Stimulated activated CD4-positive, alpha-beta T cell treated with anti-CD3 and anti-CD28 coated beads, Interleukin-2, amount 100 ng/mL, for 4 hours (primary cell): ENCODE results near the gene ERI3.

ENCODE experiments used
- DNase-seq: peaks from one replicate; pipeline ENCODE4 v3.0.0-alpha.2; 2020; ENCODE audit warnings: low read depth

The ERI3 gene

DNA sequence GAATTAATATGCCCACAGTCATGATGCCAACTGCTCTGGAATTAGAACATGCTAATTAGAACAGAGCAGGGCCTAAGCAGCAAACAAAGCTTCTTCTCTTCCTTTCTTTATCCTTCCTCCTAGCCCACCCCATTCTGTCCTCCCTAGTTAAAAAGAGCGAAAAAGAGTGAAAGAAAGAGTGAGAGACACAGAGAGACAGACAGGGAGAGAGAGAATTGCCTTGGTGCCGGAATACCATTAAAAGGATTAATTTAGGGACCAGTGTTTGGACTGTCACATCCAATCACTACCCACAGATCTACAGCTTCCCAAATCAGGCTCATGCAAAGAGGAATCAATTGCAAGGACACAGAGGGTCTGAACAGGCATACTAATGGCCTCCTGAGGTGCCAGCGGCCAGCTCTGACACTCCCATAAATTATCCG lies 7.0 kb downstream of the ERI3 start:
- DNase-seq = no peak

DNA sequence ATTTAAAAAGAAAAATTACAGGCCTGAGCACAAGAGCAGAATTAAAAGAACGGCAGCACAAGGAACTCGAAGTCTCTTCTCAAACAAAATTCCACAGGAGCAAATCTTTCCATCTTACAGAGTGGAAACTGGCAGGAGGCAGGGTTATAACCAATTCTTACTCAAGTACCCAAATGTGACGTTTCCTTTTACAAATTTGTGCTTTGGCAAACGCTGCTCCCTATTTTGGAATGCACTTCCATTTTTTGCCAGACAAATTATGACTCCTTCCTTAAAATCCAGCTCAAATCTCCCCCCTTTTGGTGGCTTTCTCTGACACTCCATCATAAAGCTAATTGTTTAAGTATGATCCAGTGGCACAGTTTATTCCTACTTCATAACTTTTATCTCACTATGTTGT lies 7.8 kb downstream of the ERI3 start:
- no peak for DNase-seq

DNA sequence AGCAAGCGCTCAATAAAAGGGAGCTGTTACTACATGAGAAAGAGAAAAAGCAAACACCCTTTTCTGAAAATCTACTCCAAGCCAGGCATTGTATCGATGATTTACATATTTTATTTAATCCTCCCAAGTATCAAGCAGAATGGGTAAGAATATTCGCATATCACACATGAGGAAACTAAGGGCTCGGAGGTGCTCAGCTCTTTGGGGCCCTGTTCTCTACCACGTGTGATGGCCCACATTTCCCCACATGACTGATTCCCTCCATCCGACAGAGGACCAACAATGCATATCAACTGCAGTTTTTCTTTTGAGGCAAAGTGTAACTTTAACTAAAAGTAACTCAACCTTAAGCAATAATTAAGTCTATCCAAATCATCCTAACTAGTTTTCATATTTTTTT lies 8.2 kb downstream of the ERI3 start:
- DNase-seq = no peak

- no peak for DNase-seq
Measured at GRCh38 chr1:44346184-44346583, 8.9 kb downstream of the ERI3 start.

GRCh38 chr1:44345187-44345775 lies 9.8 kb downstream of the ERI3 start:
- no peak for DNase-seq

DNA sequence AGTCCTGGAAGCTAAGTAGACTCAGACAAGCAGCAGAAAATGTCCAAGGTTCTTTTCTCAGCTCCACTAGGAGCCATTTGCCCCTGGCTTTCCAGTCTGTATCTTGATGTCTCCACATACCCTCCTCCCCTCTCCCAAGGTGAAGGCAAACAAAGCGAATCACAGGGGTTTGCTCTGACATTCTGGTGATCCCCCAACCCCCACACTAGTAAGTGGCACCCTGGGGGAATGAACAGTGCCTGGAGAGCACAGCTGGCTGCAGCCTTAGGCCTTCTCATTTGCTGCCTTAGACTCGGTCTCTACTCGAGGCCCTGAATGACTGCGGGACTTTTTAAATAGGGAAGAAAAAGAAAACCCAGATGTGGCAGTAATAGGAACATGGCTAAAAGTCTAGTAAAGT lies 15.3 kb downstream of the ERI3 start:
- no peak for DNase-seq

DNA sequence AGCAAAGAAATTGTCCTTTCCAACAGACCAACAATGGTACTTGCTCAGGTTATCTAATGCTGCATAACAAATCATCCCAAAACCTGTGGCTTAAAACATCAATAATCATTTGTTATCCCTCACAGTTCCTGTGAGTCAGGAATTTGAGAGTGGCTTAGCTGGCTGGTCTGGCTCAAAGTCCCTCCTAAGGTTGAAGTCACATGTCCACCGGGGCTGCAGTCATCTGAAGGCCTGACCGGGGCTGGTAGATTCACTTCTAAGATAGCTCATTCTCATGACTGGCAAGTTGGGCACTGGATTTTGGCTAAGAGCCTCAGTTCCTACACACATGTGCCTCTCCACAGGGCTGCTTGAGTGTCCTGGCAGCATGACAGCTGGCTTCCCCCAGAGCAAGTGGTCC lies 16.9 kb downstream of the ERI3 start:
- DNase-seq = no peak

DNA sequence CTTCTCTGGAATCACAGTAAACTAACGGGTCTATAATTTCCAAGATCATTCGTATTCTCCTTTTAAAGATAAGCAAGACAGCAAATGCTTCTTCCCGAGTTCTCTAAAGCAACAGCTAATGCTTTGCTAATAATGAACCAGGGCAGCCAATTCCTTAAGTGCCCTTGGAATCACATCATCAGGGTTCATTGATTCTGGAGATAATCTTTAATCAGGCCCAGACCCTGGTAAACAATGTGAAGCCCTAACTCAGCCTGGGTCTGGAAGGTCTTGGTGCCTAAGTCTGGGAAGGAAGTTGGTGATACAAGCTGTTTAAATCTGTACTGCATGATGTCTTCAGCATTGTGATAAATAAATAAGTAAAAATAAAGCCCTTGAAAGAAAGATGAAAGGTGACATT lies 18.4 kb downstream of the ERI3 start:
- no peak for DNase-seq

GRCh38 chr1:44334968-44335367 lies 20.1 kb downstream of the ERI3 start:
- DNase-seq = no peak

- DNase-seq = no peak
Measured at GRCh38 chr1:44333376-44333775, 21.7 kb downstream of the ERI3 start.

DNA sequence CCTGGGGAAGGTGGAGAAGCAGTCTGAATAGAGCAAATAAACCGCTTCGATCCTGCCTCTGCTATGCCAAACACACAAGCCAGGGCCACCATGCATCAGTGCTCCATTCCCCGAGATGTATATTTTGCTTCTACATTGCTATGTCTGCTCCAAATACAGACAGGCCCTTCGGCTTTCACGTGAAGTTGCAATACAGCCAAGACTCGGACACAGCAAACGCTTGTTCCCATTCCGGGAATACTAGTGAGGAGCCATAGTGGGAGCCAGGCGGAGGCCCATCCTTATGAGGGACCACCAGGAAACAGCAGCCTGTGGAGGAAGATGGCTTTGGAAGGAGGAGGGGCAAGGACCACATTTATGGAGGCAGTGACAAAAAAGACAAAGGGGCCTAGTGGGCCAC lies 22.6 kb downstream of the ERI3 start:
- no peak for DNase-seq

- no peak for DNase-seq
Measured at GRCh38 chr1:44330935-44331334, 24.1 kb downstream of the ERI3 start.

DNA sequence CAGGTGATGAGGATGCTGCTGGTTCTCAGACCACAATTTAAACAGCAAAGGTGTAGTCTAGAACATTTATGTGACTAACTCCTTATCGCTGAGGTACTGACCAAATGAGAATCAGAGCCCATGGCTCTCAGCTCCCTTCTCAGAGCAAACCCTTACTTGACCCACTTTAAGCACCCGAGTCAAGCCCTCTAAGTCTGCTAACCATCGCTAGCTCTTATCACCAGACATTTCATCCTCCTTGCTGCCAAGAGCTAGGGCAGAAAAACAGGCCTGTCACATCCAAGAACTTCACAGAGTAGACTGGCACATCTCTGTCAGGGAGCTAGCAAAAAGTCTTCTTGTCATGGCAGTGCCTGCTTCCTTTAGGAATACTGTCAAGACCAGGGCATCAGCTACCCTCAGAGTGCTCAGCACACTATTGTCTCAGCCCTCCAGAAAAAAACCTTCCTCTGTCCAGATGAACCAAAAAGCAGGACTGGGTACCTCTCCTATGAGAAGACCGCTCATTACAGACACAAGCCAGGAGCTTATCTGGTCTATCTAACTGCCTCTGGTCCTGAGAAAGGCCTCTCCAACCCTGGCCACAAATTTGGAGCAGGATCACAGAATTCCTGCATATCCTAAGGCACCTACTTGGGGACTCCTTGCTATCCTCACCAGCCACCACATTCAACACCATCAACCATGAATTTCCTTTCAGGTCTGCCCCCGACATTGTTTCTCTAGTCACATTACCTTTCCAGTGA lies 26.2 kb downstream of the ERI3 start:
- no peak for DNase-seq

DNA sequence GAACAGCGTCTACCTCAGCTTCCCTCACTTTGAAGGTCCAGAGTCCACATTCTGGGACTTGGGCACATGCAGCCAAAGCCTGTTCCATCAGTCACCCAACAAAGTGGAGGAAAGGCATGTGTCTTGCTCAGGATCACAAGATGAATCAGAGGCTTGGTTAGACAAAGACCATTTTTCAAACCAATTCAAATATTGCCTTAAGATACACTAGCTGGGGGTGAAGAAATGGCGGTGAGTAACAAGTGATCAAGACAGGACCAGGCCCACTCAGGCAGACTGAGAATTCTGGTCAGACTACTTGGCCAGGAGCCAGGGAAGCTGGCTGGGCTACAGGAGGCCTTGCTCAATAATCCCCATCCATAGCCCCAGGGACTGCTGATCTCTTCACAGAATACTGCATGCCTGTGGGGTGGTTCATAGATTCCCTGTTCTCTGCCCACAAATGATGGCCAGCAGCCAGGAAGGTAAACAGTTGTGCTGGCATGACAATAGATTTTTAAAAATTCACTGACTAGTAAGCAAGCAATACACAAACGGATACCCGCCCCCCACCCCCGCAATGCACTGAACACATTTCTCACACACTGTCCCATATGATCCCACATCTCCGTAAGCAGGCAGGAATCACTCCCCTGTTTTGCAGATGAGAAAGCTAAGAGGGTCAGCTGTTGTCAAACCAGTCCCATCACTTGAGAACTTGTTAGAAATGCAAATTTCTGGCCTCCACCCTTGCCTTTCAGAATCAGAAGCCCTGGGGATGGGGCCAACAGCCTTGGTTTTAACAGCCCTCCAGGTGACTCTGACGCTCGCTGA lies 27.2 kb downstream of the ERI3 start:
- no peak for DNase-seq

DNA sequence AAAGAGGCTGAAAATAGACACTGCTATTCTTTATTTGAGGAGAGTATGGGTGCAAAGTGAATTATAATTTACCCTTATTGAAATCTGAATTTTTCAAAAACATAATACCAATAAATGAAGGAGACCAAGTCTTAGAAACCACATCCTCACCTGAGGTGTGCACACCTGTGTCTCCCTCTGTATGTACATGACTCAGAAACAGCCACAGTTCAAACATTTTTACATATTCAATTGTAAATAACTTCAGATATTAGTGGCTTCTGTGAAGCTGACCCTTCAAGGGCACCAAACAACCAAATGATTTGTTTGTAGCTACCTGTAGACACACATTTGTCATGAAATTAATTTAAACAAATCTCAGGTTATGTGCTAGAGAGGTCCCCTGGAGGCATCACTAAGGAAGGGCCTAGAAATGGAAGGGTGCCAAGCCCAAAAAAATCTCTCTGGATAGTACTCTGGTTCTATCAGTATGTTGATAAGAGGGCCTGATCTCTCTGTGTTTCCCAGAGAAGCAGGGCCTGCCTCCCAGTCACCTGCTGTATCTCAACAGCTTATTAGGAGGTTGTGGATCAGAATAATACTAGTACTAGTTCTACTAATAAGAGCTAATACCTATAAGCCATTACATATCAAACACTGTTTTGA lies 28.1 kb downstream of the ERI3 start:
- DNase-seq = no peak

DNA sequence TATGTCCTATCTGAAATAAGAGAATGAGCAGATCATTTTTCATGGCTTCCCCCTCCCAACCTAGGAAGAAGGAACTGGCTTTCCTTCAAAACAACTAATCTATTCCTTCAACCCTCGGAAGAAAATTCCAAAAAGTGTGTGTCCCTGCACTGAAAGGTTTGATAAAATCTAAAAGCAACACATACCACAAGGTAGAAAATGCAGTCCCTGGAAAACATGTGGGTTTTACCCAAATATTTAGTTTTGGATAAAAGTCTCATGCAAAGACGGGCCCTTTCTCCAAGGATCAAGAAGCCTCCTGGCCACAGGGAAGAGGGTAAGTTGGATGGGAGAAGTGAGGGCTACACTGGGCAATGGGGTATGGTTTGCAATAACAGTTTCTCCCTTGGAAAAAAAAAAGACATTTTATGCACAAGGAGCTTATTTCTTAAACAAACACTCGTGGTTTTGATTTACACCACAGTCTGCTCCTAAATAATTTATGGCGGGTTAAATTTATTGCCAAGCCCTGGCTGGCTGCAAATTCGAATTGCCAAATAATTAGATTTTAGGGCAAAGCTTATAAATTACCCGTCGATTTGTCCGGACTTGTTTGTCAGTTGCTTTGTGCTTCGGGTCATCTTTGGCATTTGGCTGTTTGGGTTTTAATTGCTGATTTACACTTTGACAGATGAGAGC lies 28.9 kb downstream of the ERI3 start:
- no peak for DNase-seq

DNA sequence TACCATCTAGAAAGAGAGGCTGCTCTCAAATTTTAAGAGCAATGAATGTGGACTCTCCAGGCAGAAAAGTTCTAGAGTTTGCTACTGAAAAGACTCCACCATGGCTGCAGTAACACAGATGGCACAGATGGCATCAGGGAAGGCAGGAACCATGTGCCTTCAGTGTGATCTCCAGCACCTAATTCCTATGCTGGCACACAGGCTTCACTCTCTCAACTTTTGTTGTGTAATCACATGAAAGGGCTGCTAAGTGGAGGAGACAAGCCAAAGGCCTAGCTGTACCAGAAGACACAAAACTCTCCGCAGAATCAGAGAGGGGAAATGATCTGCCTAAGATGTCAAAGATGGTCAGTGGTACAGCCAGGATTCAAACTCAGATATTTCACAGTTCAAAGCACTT lies 31.1 kb downstream of the ERI3 start:
- no peak for DNase-seq

GRCh38 chr1:44322367-44322766 lies 32.7 kb downstream of the ERI3 start:
- DNase-seq = no peak

- DNase-seq = no peak
Measured at GRCh38 chr1:44321466-44321865, 33.6 kb downstream of the ERI3 start.

- DNase-seq = peak; percentile 29
Measured at GRCh38 chr1:44318097-44319088, 36.7 kb downstream of the ERI3 start.

DNA sequence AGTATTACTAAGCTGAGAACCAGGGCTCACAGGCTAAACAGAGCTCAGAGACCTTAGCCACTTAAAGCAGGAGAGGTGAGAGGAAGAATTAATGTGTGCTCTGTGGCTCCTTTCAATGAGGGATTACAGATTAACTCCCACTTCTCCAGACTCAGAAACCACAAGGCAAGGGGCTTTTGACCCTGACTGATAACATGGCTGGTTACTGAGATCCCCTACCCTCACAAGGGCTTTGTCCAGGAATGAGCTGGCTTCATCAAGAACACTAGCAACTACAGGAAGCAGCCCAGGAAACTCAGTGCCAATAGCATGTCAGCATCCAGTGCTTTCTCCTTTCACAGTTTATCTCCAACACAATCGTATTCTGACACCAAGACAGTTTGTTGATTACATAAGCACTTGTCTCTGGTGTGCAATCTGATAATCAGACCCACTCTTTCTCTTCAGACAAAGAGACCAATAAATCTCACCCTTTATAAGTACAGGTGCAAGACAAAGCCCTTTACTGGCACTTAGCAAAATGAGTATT lies 38.8 kb downstream of the ERI3 start:
- DNase-seq = no peak
